ENCODE measurements around the gene KCTD15.

- no peak for TF ChIP-seq CTCF (conservative IDR thresholded peaks at IDR 0.05; ENCODE audit: low read depth, low read length)
- no peak for TF ChIP-seq EZH2 (IDR thresholded peaks at IDR 0.05; ENCODE audit: borderline replicate concordance, low read depth, low read length, poor library complexity, severe bottlenecking)
These were observed 27.5 kb upstream of the KCTD15 start for GRCh38 chr19:33769208-33769607.
